Measurements from ENCODE around the gene NAV2.

NAV2 gene

GRCh38 chr11:19740586-19740985 lies 27.9 kb downstream of the NAV2 start:
- H3K14ac ChIP-seq (ENCODE audit: low read length): no peak overlapping the region
- H3K36me3 ChIP-seq (ENCODE audit: control insufficient read depth in 1 of 2, insufficient read depth in 2 of 2, low read length in 2 of 2): no peaks in the 10 kb centered on the region
- H4K91ac ChIP-seq (ENCODE audit: low read depth, low read length): no peak overlapping the region
- H3K79me2 ChIP-seq (ENCODE audit: control insufficient read depth, insufficient read depth, low read length, poor library complexity): no peaks in the 10 kb centered on the region
- no peak for DNase-seq
- H4K12ac ChIP-seq (ENCODE audit: low read depth, low read length): no peak overlapping the region
- no peak overlapping the region for H2BK5ac ChIP-seq (ENCODE audit: low read depth, low read length, poor library complexity)
- H3K27ac ChIP-seq (ENCODE audit: low read depth, low read length): no peak overlapping the region
- no peak overlapping the region for H3K4ac ChIP-seq (ENCODE audit: low read depth, low read length)
- H2AFZ ChIP-seq (ENCODE audit: insufficient read depth, low read length, poor library complexity): no peak overlapping the region
- H3K4me2 ChIP-seq (ENCODE audit: low read length): no peak overlapping the region
- H3K9me3 ChIP-seq (ENCODE audit: insufficient read depth, low read depth, low read length): no peaks in the 10 kb centered on the region
- H2BK12ac ChIP-seq (ENCODE audit: low read length): no peak overlapping the region
- no peaks in the 10 kb centered on the region for H3K27me3 ChIP-seq (ENCODE audit: insufficient read depth, low read length)
- no peak overlapping the region for H3K18ac ChIP-seq (ENCODE audit: low read length)
- no peaks in the 10 kb centered on the region for H3K79me1 ChIP-seq (ENCODE audit: low read length)
- H3K4me1 ChIP-seq (ENCODE audit: control insufficient read depth in 1 of 2, insufficient read depth in 2 of 2, low read length in 2 of 2): peaks cover 0 to 3% of the 10 kb centered on the region in 2 experiments
- no peak overlapping the region for H2AK5ac ChIP-seq (ENCODE audit: low read length)
- no peak overlapping the region for H3K23ac ChIP-seq (ENCODE audit: low read length)
- H2BK120ac ChIP-seq (ENCODE audit: insufficient read depth, low read length, poor library complexity): no peak overlapping the region
- no peak overlapping the region for H3K9ac ChIP-seq (ENCODE audit: low read length)
- H4K8ac ChIP-seq (ENCODE audit: low read depth, low read length): no peak overlapping the region
- WGBS (ENCODE audit: extremely low coverage, insufficient coverage, insufficient read length): no CpG with 5 or more reads among the region's 1 CpG
- H3K4me3 ChIP-seq (ENCODE audit: low read depth, low read length): no peak overlapping the region

GRCh38 chr11:19742588-19743292 lies 30.1 kb downstream of the NAV2 start:
- H3K14ac ChIP-seq (ENCODE audit: low read length): no peak overlapping the region
- H3K18ac ChIP-seq (ENCODE audit: low read length): no peak overlapping the region
- H3K4me3 ChIP-seq (ENCODE audit: low read depth, low read length): no peak overlapping the region
- H3K9ac ChIP-seq (ENCODE audit: low read length): no peak overlapping the region
- H3K23ac ChIP-seq (ENCODE audit: low read length): no peak overlapping the region
- peaks cover 0 to 3% of the 10 kb centered on the region in 2 experiments for H3K4me1 ChIP-seq (ENCODE audit: control insufficient read depth in 1 of 2, insufficient read depth in 2 of 2, low read length in 2 of 2)
- no peak overlapping the region for H4K8ac ChIP-seq (ENCODE audit: low read depth, low read length)
- H4K91ac ChIP-seq (ENCODE audit: low read depth, low read length): no peak overlapping the region
- no peak overlapping the region for H3K4me2 ChIP-seq (ENCODE audit: low read length)
- no peaks in the 10 kb centered on the region for H3K27me3 ChIP-seq (ENCODE audit: insufficient read depth, low read length)
- H4K12ac ChIP-seq (ENCODE audit: low read depth, low read length): no peak overlapping the region
- peak; percentile 81 to 93 for DNase-seq
- H3K9me3 ChIP-seq (ENCODE audit: insufficient read depth, low read depth, low read length): no peaks in the 10 kb centered on the region
- no peak overlapping the region for H2BK5ac ChIP-seq (ENCODE audit: low read depth, low read length, poor library complexity)
- no peaks in the 10 kb centered on the region for H3K79me2 ChIP-seq (ENCODE audit: control insufficient read depth, insufficient read depth, low read length, poor library complexity)
- no peak overlapping the region for H3K27ac ChIP-seq (ENCODE audit: low read depth, low read length)
- H2AK5ac ChIP-seq (ENCODE audit: low read length): no peak overlapping the region
- no CpG with 5 or more reads among the region's 2 CpGs for WGBS (ENCODE audit: extremely low coverage, insufficient coverage, insufficient read length)
- no peak overlapping the region for H2AFZ ChIP-seq (ENCODE audit: insufficient read depth, low read length, poor library complexity)
- no peak overlapping the region for H3K4ac ChIP-seq (ENCODE audit: low read depth, low read length)
- no peak overlapping the region for H2BK120ac ChIP-seq (ENCODE audit: insufficient read depth, low read length, poor library complexity)
- no peaks in the 10 kb centered on the region for H3K36me3 ChIP-seq (ENCODE audit: control insufficient read depth in 1 of 2, insufficient read depth in 2 of 2, low read length in 2 of 2)
- H3K79me1 ChIP-seq (ENCODE audit: low read length): no peaks in the 10 kb centered on the region
- H2BK12ac ChIP-seq (ENCODE audit: low read length): peak overlapping the region; percentile 23

DNA sequence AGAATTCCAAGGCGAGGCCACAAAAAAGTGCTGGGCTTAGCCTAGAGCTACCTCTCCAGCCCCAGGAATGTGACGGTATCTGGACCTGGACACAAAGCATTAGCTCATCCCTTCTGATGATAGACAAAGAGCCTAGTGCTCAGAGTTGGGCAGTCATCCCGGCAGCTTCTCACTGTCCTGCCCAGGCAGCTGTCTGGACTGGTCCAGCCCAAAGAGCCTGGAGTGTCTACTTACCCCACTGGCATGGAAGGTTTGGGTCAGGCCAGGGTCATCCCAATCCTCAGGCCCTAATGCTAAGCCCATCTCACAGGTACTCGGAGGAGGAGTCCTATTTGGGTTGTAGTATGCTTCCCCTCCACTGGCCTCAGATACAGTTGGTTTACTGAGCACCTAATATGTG lies 31.0 kb downstream of the NAV2 start:
- no peak overlapping the region for H4K12ac ChIP-seq (ENCODE audit: low read depth, low read length)
- no peak overlapping the region for H2BK5ac ChIP-seq (ENCODE audit: low read depth, low read length, poor library complexity)
- no peak overlapping the region for H4K91ac ChIP-seq (ENCODE audit: low read depth, low read length)
- H3K79me2 ChIP-seq (ENCODE audit: control insufficient read depth, insufficient read depth, low read length, poor library complexity): no peaks in the 10 kb centered on the region
- no peak overlapping the region for H4K8ac ChIP-seq (ENCODE audit: low read depth, low read length)
- H3K4me3 ChIP-seq (ENCODE audit: low read depth, low read length): no peak overlapping the region
- no peak overlapping the region for H2BK12ac ChIP-seq (ENCODE audit: low read length)
- H3K23ac ChIP-seq (ENCODE audit: low read length): no peak overlapping the region
- no peak overlapping the region for H3K4me2 ChIP-seq (ENCODE audit: low read length)
- H3K27me3 ChIP-seq (ENCODE audit: insufficient read depth, low read length): no peaks in the 10 kb centered on the region
- no peak overlapping the region for H2AK5ac ChIP-seq (ENCODE audit: low read length)
- no peak overlapping the region for H3K27ac ChIP-seq (ENCODE audit: low read depth, low read length)
- no peak overlapping the region for H3K9ac ChIP-seq (ENCODE audit: low read length)
- DNase-seq: no peak
- no peaks in the 10 kb centered on the region for H3K79me1 ChIP-seq (ENCODE audit: low read length)
- peaks cover 0 to 3% of the 10 kb centered on the region in 2 experiments for H3K4me1 ChIP-seq (ENCODE audit: control insufficient read depth in 1 of 2, insufficient read depth in 2 of 2, low read length in 2 of 2)
- no peak overlapping the region for H2AFZ ChIP-seq (ENCODE audit: insufficient read depth, low read length, poor library complexity)
- H3K4ac ChIP-seq (ENCODE audit: low read depth, low read length): no peak overlapping the region
- H2BK120ac ChIP-seq (ENCODE audit: insufficient read depth, low read length, poor library complexity): no peak overlapping the region
- H3K36me3 ChIP-seq (ENCODE audit: control insufficient read depth in 1 of 2, insufficient read depth in 2 of 2, low read length in 2 of 2): no peaks in the 10 kb centered on the region
- no peak overlapping the region for H3K18ac ChIP-seq (ENCODE audit: low read length)
- whole genome bisulfite sequencing (ENCODE audit: extremely low coverage, insufficient coverage, insufficient read length): no CpG with 5 or more reads among the region's 4 CpGs
- H3K14ac ChIP-seq (ENCODE audit: low read length): no peak overlapping the region
- H3K9me3 ChIP-seq (ENCODE audit: insufficient read depth, low read depth, low read length): no peaks in the 10 kb centered on the region

- no peak overlapping the region for H3K27ac ChIP-seq (ENCODE audit: low read depth, low read length)
- H3K79me1 ChIP-seq (ENCODE audit: low read length): no peaks in the 10 kb centered on the region
- no peaks in the 10 kb centered on the region for H3K36me3 ChIP-seq (ENCODE audit: control insufficient read depth in 1 of 2, insufficient read depth in 2 of 2, low read length in 2 of 2)
- H2BK5ac ChIP-seq (ENCODE audit: low read depth, low read length, poor library complexity): no peak overlapping the region
- H3K23ac ChIP-seq (ENCODE audit: low read length): no peak overlapping the region
- H3K27me3 ChIP-seq (ENCODE audit: insufficient read depth, low read length): no peaks in the 10 kb centered on the region
- H2AK5ac ChIP-seq (ENCODE audit: low read length): no peak overlapping the region
- H3K4ac ChIP-seq (ENCODE audit: low read depth, low read length): no peak overlapping the region
- no peak overlapping the region for H4K12ac ChIP-seq (ENCODE audit: low read depth, low read length)
- no peak overlapping the region for H2AFZ ChIP-seq (ENCODE audit: insufficient read depth, low read length, poor library complexity)
- H4K8ac ChIP-seq (ENCODE audit: low read depth, low read length): no peak overlapping the region
- H2BK12ac ChIP-seq (ENCODE audit: low read length): no peak overlapping the region
- H3K18ac ChIP-seq (ENCODE audit: low read length): no peak overlapping the region
- H2BK120ac ChIP-seq (ENCODE audit: insufficient read depth, low read length, poor library complexity): no peak overlapping the region
- H3K4me1 ChIP-seq (ENCODE audit: control insufficient read depth in 1 of 2, insufficient read depth in 2 of 2, low read length in 2 of 2): peaks cover 0 to 3% of the 10 kb centered on the region in 2 experiments
- no peak overlapping the region for H3K14ac ChIP-seq (ENCODE audit: low read length)
- no peak for DNase-seq
- no peaks in the 10 kb centered on the region for H3K79me2 ChIP-seq (ENCODE audit: control insufficient read depth, insufficient read depth, low read length, poor library complexity)
- no peak overlapping the region for H3K9ac ChIP-seq (ENCODE audit: low read length)
- H3K9me3 ChIP-seq (ENCODE audit: insufficient read depth, low read depth, low read length): no peaks in the 10 kb centered on the region
- no peak overlapping the region for H3K4me2 ChIP-seq (ENCODE audit: low read length)
- no peak overlapping the region for H3K4me3 ChIP-seq (ENCODE audit: low read depth, low read length)
- no peak overlapping the region for H4K91ac ChIP-seq (ENCODE audit: low read depth, low read length)
Observed at GRCh38 chr11:19744130-19744529, 31.5 kb downstream of the NAV2 start.

Data from trophoblast cell (in vitro differentiated cells and primary cell).